ACC112 (cell line): ENCODE measurements around the gene RPUSD2.

Source experiments
- H2AFZ ChIP-seq: fragments of 200-600 bp; sonication (generic); one replicate; pipeline ENCODE4 v1.6.0; 2017; ENCODE audit warnings: antibody characterized with exemption, low read length; ENCODE audit not compliant: unreplicated experiment
- H3K27ac ChIP-seq: fragments of 200-600 bp; sonication (generic); 2 replicates; pipeline ENCODE4 v1.5.1; 2014; ENCODE audit warnings: low read depth, mild to moderate bottlenecking, antibody characterized with exemption, low read length, moderate library complexity
- H3K27me3 ChIP-seq: fragments of 200-600 bp; sonication (generic); 2 replicates; pipeline ENCODE4 v1.6.1; 2014; ENCODE audit warnings: mild to moderate bottlenecking, antibody characterized with exemption, low read length, moderate library complexity, mixed read lengths; ENCODE audit not compliant: insufficient read depth
- H3K36me3 ChIP-seq: fragments of 200-600 bp; sonication (generic); 2 replicates; pipeline ENCODE4 v1.6.1; 2016; ENCODE audit warnings: mild to moderate bottlenecking, antibody characterized with exemption, low read length, moderate library complexity, mixed read lengths; ENCODE audit not compliant: insufficient read depth
- H3K4me1 ChIP-seq: fragments of 200-600 bp; sonication (generic); one replicate; pipeline ENCODE4 v1.6.1; 2016; ENCODE audit warnings: low read length, mixed read lengths; ENCODE audit not compliant: insufficient read depth, unreplicated experiment, control insufficient read depth
- H3K4me3 ChIP-seq: fragments of 200-600 bp; sonication (generic); 2 replicates; pipeline ENCODE4 v1.5.1; 2014; ENCODE audit warnings: mild to moderate bottlenecking, low read depth, low read length
- H3K79me2 ChIP-seq: fragments of 200-600 bp; sonication (generic); one replicate; pipeline ENCODE4 v1.6.0; 2016; ENCODE audit warnings: low read length; ENCODE audit not compliant: control insufficient read depth, unreplicated experiment, insufficient read depth

The RPUSD2 gene

DNA sequence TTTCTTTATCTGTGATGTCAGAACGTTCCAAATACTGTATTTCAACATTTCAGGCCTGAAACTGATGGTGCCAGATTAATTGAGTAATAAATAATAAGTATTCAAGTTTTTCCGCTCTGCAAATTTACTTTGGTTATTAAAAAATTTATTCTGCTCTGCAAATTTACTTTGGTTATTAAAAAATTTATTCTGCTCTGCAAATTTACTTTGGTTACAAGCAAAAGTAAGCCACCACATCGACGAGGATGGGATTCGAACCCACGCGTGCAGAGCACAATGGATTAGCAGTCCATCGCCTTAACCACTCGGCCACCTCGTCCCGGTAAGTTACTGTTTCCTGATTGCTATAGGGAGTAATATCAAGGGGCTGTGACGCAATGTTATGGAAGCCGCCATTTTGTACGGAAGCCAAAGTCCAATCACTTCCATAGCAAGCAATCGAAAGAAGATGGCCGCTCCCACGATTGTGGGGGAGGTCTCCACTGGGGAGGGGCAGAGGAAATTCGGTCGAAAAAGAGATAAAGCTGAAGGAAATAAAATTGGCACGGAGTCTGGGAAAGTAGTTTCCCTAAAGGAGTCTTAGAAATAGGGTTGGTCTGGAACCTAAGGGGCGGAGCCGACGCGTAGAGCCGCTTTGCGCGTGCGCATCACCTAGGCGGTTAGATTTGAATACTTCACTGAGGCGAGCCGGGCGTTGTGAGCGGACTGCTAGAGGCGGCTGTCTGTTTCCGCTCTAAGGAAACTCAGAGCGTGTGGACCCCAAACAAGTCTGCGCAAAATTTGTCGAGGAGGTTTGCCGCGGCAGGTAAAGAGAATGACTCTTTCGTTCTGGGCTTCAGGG is 24.7 kb downstream of the RPUSD2 start, which contains the start of gene KNL1:
Gene KNL1 (plus strand): TSS at position 662 of the 841 bp plus-strand sequence. CDS start 8,683 bp downstream, outside the sequence.
- H3K4me1 ChIP-seq: peaks cover 3% of the 10 kb centered on the region
- H3K4me3 ChIP-seq: peak within 1 kb of the TSS; percentile 96
- H3K27ac ChIP-seq: peak within 1 kb of the TSS; percentile 92

DNA sequence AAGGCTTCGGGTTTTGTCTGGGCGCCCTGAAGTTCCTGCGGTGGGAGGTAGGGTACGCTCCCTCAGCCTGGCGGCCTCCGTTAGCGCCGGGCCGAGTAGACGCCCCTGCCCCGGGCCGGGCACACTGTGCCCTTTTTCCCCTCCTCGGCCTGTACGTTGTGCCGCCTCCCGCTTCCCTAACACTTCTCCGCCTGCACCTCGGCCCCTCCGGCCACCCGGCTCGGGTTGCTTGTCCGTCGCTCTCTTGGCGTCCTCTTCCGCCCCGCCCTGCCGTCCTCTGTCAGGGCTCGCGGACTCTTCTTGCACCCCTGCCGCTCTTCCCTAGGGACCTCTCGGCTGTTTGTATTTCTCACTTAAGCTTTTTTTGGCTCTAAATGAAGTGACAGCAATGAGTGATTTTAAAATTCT is 25.3 kb downstream of the RPUSD2 start:
- Histone ChIP-seq H2AFZ (peak overlapping the region; percentile 72), H3K27me3 (no peaks in the 10 kb centered on the region), H3K4me3 (peak overlapping the region; percentile 96), H3K79me2 (peaks cover 48% of the 10 kb centered on the region), H3K4me1 (peaks cover 3% of the 10 kb centered on the region), H3K27ac (peak overlapping the region; percentile 92), H3K36me3 (no peaks in the 10 kb centered on the region)

More for the DNA sequence above, 24.7 kb downstream of the RPUSD2 start, which contains the start of gene KNL1:
- Histone ChIP-seq H2AFZ (peak within 1 kb of the TSS; percentile 72), H3K79me2 (peaks cover 42% of the 10 kb centered on the region), H3K27me3 (no peaks in the 10 kb centered on the region), H3K36me3 (no peaks in the 10 kb centered on the region)

DNA sequence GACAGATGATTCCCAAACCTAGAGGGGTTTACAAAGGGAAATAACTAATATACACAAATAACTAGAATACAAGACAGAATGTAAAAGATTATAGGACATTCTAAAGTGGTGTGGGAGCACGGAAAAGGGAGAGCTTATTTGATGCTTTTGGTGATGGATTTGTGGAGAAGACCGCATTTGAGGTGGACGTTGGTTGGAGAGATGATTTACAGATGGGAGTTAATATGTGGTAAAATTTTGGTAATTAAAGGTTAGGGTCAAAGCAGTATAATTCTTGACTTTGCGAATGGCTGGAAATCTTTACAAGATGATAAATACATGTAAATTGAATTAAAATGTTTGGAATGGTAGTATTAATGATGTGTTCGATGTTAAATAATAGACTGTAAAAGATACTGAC is 26.1 kb downstream of the RPUSD2 start:
- Histone ChIP-seq H3K27me3 (no peaks in the 10 kb centered on the region), H3K79me2 (peaks cover 56% of the 10 kb centered on the region), H2AFZ (peak overlapping the region; percentile 72), H3K4me3 (peak overlapping the region; percentile 96), H3K27ac (peak overlapping the region; percentile 92), H3K36me3 (no peaks in the 10 kb centered on the region), H3K4me1 (peaks cover 3% of the 10 kb centered on the region)

DNA sequence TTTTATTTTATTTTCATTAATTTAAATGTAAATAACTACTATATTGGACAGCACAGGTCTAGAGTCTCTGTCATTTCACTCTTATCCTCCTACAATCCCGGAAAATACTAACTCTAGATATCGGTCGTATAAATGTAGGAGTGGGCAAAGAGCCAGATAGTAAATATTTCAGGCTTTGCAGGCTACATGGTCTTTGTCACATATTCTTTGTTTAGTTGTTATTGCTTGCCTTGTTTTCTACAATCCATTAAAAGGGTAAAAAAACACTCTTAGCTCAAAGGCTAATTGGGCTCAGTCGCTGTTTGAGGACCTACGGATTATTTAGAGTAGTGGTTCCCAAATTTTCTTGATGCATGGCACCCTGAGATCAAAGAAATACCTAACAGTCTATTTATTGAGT is 26.7 kb downstream of the RPUSD2 start:
- Histone ChIP-seq H3K4me1 (peaks cover 3% of the 10 kb centered on the region), H2AFZ (no peak overlapping the region), H3K4me3 (peak overlapping the region; percentile 96), H3K36me3 (no peaks in the 10 kb centered on the region), H3K27ac (no peak overlapping the region), H3K27me3 (no peaks in the 10 kb centered on the region), H3K79me2 (peaks cover 61% of the 10 kb centered on the region)

- H3K4me3 ChIP-seq: no peak overlapping the region
- H2AFZ ChIP-seq: no peak overlapping the region
- no peaks in the 10 kb centered on the region for H3K36me3 ChIP-seq
- H3K79me2 ChIP-seq: peaks cover 67% of the 10 kb centered on the region
- H3K27me3 ChIP-seq: no peaks in the 10 kb centered on the region
- peaks cover 3% of the 10 kb centered on the region for H3K4me1 ChIP-seq
- no peak overlapping the region for H3K27ac ChIP-seq
Measured at GRCh38 chr15:40597024-40597423, 27.9 kb downstream of the RPUSD2 start.

GRCh38 chr15:40598126-40598525 is 29.0 kb downstream of the RPUSD2 start:
- peaks cover 67% of the 10 kb centered on the region for H3K79me2 ChIP-seq
- no peak overlapping the region for H3K4me3 ChIP-seq
- H3K36me3 ChIP-seq: no peaks in the 10 kb centered on the region
- peaks cover 3% of the 10 kb centered on the region for H3K4me1 ChIP-seq
- H3K27me3 ChIP-seq: no peaks in the 10 kb centered on the region
- no peak overlapping the region for H3K27ac ChIP-seq
- H2AFZ ChIP-seq: no peak overlapping the region

DNA sequence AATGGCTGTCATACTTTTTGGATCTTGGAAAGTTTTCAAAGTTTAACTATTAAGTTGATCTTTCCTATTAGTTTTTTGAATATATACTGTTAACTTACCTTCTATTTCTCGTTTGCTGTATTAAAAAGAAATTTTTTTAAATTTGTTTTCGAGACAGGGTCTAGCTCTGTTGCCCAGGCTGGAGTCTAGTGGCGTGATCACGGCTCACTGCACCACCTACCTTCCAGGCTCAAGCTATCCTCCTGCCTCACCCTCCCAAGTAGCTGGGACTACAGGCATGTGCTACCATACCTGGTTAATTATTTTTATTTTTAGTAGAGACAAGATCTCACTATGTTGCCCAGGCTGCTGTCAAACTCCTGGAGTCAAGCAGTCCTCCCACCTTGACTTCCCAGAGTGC is 29.6 kb downstream of the RPUSD2 start:
- peaks cover 70% of the 10 kb centered on the region for H3K79me2 ChIP-seq
- H3K4me1 ChIP-seq: peaks cover 3% of the 10 kb centered on the region
- no peak overlapping the region for H3K27ac ChIP-seq
- no peak overlapping the region for H3K4me3 ChIP-seq
- H2AFZ ChIP-seq: no peak overlapping the region
- no peaks in the 10 kb centered on the region for H3K27me3 ChIP-seq
- H3K36me3 ChIP-seq: no peaks in the 10 kb centered on the region

DNA sequence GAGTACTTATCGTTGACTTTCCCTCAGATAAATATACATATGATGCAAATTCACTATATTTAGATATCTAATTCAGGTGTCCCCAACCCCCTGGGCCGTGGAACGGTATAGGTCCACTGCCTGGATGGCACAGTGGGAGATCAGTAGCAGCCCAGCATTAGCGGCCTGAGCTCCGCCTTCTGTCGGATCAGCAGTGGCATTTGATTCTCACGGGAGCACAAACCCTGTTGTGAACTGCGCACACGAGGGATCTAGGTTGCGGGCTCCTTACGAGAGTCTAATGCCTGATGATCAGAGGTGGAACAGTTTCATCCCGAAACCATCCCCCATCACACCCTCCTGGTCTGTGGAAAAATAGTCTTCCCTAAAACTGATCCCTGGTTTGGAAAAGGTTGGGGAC is 31.9 kb downstream of the RPUSD2 start:
- Histone ChIP-seq H3K36me3 (no peaks in the 10 kb centered on the region; the same call in 1 of the 2 replicates), H3K79me2 (peaks cover 66% of the 10 kb centered on the region), H3K27ac (no peak overlapping the region), H3K27me3 (no peaks in the 10 kb centered on the region), H3K4me1 (peaks cover under 1% of the 10 kb centered on the region), H3K4me3 (no peak overlapping the region), H2AFZ (no peak overlapping the region)

GRCh38 chr15:40603935-40604334 is 34.8 kb downstream of the RPUSD2 start:
- Histone ChIP-seq H2AFZ (no peak overlapping the region), H3K36me3 (no peaks in the 10 kb centered on the region; the same call in 1 of the 2 replicates)

GRCh38 chr15:40613080-40613479 is 44.0 kb downstream of the RPUSD2 start:
- no peaks in the 10 kb centered on the region for H3K27me3 ChIP-seq
- H3K36me3 ChIP-seq: 0 out of 2 replicates have a peak, but pooled peaks cover 5% of the 10 kb centered on the region
- H3K4me1 ChIP-seq: no peaks in the 10 kb centered on the region
- no peaks in the 10 kb centered on the region for H3K79me2 ChIP-seq
- H3K27ac ChIP-seq: no peak overlapping the region
- no peak overlapping the region for H2AFZ ChIP-seq
- no peak overlapping the region for H3K4me3 ChIP-seq

More at GRCh38 chr15:40603935-40604334, 34.8 kb downstream of the RPUSD2 start:
- peaks cover 37% of the 10 kb centered on the region for H3K79me2 ChIP-seq
- no peaks in the 10 kb centered on the region for H3K27me3 ChIP-seq
- H3K4me3 ChIP-seq: no peak overlapping the region
- H3K27ac ChIP-seq: no peak overlapping the region
- no peaks in the 10 kb centered on the region for H3K4me1 ChIP-seq

DNA sequence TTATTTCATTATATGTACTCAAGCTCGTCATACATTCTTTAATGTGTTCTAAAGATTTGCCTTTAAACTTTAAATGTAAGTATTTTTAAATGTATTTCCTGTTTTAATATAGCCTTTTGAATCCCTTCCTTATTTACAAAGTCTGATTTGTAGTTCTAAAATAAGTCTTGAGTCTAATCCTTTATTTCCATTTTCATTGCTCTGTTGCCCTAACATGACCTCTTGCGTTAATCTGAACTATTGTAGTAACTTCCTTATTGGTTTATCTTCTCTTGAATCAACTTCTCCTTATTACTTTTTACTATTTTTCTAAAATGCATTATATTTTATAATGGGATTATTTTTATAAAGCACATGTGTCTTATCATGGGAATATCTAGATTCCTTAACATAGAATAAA is 48.9 kb downstream of the RPUSD2 start:
- H3K27ac ChIP-seq: no peak overlapping the region
- no peak overlapping the region for H3K4me3 ChIP-seq
- no peaks in the 10 kb centered on the region for H3K4me1 ChIP-seq
- no peaks in the 10 kb centered on the region for H3K27me3 ChIP-seq
- no peak overlapping the region for H2AFZ ChIP-seq
- H3K79me2 ChIP-seq: no peaks in the 10 kb centered on the region
- H3K36me3 ChIP-seq: peaks cover 27% of the 10 kb centered on the region
